Measurements from ENCODE around the gene SLC1A1.
"Not testable (repeated sequence)": the region's sequence is repeated elsewhere in the genome, so short reads cannot be mapped to it uniquely, and the experiment has no call there.

Gene SLC1A1

DNA sequence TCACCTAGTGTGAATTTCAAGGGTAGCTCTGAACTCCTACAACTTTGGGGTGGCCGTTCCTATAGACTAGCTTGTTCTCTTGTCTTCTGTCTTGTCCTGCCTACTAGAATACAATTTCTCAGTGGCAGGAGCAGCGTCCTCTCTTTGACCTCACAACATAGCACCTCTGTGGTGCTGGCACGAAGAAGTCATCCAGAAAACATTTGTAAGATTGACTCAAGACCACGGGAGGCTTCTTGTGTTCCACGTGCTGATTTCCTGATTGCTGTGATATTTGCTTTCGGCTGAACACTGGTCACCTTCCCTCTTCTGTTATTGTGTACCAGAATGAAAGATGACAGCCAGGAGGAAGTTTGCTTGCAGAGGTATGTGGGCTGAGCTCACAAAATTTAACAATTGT, 27.0 kb downstream of the SLC1A1 start:
- no peak for DNase-seq (ENCODE audit: low read depth)
- in situ Hi-C loops (cut with HindIII; ENCODE audit: low sequenced_read_pairs), result no loop called here
- TF ChIP-seq, protein P1, sequence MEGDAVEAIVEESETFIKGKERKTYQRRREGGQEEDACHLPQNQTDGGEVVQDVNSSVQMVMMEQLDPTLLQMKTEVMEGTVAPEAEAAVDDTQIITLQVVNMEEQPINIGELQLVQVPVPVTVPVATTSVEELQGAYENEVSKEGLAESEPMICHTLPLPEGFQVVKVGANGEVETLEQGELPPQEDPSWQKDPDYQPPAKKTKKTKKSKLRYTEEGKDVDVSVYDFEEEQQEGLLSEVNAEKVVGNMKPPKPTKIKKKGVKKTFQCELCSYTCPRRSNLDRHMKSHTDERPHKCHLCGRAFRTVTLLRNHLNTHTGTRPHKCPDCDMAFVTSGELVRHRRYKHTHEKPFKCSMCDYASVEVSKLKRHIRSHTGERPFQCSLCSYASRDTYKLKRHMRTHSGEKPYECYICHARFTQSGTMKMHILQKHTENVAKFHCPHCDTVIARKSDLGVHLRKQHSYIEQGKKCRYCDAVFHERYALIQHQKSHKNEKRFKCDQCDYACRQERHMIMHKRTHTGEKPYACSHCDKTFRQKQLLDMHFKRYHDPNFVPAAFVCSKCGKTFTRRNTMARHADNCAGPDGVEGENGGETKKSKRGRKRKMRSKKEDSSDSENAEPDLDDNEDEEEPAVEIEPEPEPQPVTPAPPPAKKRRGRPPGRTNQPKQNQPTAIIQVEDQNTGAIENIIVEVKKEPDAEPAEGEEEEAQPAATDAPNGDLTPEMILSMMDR (IDR thresholded peaks at IDR 0.05; ENCODE audit: low read depth, low read length, missing control alignments), result no peak
- no peak overlapping the region for H3K4me3 ChIP-seq (ENCODE audit: low read depth, low read length)

GRCh38 chr9:4519604-4520003, 29.3 kb downstream of the SLC1A1 start:
- in situ Hi-C loops (cut with HindIII; ENCODE audit: low sequenced_read_pairs), result no loop called here
- no peak for DNase-seq (ENCODE audit: low read depth)
- TF ChIP-seq, protein P1 (IDR thresholded peaks at IDR 0.05; ENCODE audit: low read depth, low read length, missing control alignments), result no peak

GRCh38 chr9:4520055-4520454, 29.8 kb downstream of the SLC1A1 start:
- no peak for DNase-seq (ENCODE audit: low read depth)
- no peak overlapping the region for H3K4me3 ChIP-seq (ENCODE audit: low read depth, low read length)
- TF ChIP-seq, protein P1 (IDR thresholded peaks at IDR 0.05; ENCODE audit: low read depth, low read length, missing control alignments), result no peak
- in situ Hi-C loops (cut with HindIII; ENCODE audit: low sequenced_read_pairs), result no loop called here

More at GRCh38 chr9:4519604-4520003, 29.3 kb downstream of the SLC1A1 start:
- no peak overlapping the region for H3K4me3 ChIP-seq (ENCODE audit: low read depth, low read length)

DNA sequence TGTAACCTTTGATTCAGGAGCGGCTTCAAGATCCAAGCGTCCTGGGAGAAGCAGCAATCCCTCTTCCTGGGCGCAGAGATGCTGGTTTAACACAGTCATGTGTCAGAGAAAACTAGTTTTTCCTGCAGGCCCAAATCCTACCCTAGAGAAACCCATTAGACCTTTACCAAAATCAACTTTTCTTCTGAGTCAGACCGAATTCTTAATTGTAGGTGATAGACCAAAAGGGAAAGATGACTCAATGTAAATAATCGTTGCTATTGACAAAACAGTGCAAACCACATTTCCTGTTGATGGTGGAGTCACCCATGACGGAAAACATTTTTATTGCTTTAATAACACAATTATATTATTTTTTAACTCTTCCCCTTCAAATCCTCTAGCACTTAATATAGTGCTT, 40.1 kb downstream of the SLC1A1 start:
- no peak for DNase-seq (ENCODE audit: low read depth)
- TF ChIP-seq, protein P1 (IDR thresholded peaks at IDR 0.05; ENCODE audit: low read depth, low read length, missing control alignments), result no peak
- in situ Hi-C loops (cut with HindIII; ENCODE audit: low sequenced_read_pairs), result no loop called here
- no peak overlapping the region for H3K4me3 ChIP-seq (ENCODE audit: low read depth, low read length)

DNA sequence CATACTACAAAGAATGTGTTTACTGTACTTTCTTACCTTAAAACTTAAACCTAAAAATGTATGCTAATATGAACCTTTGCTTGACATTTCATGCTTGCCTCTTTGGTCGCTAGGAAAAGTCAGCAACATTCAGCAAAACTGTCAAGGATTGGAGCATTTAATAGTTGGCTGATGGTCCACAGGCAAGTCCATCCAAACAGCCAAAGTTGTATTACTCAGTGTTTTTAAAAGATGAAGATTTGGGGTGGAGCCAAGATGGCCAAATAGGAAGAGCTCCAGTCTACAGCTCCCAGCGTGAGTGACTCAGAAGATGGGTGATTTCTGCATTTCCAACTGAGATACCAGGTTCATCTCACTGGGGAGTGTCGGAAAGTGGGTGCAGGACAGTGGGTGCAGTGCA, 40.6 kb downstream of the SLC1A1 start:
- in situ Hi-C loops (cut with HindIII; ENCODE audit: low sequenced_read_pairs); H3K4me3 ChIP-seq (ENCODE audit: low read depth, low read length); DNase-seq (ENCODE audit: low read depth): not testable (repeated sequence)

GRCh38 chr9:4531355-4531754, 41.1 kb downstream of the SLC1A1 start:
- DNase-seq (ENCODE audit: low read depth); in situ Hi-C loops (cut with HindIII; ENCODE audit: low sequenced_read_pairs); H3K4me3 ChIP-seq (ENCODE audit: low read depth, low read length): not testable (repeated sequence)

DNA sequence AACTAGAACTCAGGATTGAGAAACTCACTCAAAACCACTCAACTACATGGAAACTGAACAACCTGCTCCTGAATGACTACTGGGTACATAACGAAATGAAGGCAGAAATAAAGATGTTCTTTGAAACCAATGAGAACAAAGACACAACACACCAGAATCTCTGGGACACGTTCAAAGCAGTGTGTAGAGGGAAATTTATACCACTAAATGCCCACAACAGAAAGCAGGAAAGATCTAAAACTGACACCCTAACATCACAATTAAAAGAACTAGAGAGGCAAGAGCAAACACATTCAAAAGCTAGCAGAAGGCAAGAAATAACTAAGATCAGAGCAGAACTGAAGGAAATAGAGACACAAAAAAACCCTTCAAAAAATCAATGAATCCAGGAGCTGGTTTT, 43.6 kb downstream of the SLC1A1 start:
- H3K4me3 ChIP-seq (ENCODE audit: low read depth, low read length); in situ Hi-C loops (cut with HindIII; ENCODE audit: low sequenced_read_pairs); DNase-seq (ENCODE audit: low read depth): not testable (repeated sequence)

DNA sequence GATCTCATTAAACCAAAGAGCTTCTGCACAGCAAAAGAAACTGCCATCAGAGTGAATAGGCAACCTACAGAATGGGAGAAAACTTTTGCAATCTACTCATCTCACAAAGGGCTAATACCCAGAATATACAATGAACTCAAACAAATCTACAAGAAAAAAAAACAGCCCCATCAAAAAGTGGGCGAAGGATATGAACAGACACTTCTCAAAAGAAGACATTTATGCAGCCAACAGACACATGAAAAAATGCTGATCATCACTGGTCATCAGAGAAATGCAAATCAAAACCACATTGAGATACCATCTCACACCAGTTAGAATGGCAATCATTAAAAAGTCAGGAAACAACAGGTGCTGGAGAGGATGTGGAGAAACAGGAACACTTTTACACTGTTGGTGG, 45.9 kb downstream of the SLC1A1 start:
- in situ Hi-C loops (cut with HindIII; ENCODE audit: low sequenced_read_pairs); H3K4me3 ChIP-seq (ENCODE audit: low read depth, low read length); DNase-seq (ENCODE audit: low read depth): not testable (repeated sequence)

DNA sequence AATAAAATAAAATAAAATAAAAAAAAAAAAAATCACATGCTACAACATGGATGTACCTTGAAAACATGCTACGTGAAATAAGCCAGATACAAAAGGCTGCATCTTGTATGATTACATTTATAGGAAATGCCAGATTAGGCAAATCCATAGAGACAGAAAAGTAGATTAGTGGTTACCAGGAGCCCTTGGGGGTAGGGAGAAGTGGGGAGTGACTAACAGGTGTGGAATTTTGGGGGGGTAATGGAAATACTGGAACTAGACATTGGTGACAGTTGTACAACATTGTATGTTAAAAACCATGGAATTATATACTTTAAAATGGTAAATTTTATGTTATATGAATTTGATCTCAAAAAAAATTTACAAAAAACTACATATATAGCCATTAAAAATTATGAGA, 47.3 kb downstream of the SLC1A1 start:
- in situ Hi-C loops (cut with HindIII; ENCODE audit: low sequenced_read_pairs), result no loop called here
- TF ChIP-seq, protein P1 (IDR thresholded peaks at IDR 0.05; ENCODE audit: low read depth, low read length, missing control alignments), result no peak
- DNase-seq (ENCODE audit: low read depth), result no peak
- no peak overlapping the region for H3K4me3 ChIP-seq (ENCODE audit: low read depth, low read length)
